Measurements from ENCODE around the gene DHODH. TPM values are rescaled to one million over a fixed set of nuclear protein-coding genes. Genes with fewer than 3 reads are reported as not detected.

Gene DHODH
- total RNA-seq (2021; fragmentation: NEBNext Ultra II Directional; extraction: Animal tissue kit (Norgen Biotek cat#: 25700)) = 10 to 100 TPM in 1 of 6 experiments, 1 to 10 TPM in 5; 6.8 to 10.0 (median 8.8) TPM
- long read RNA-seq, transcript DHODH-201 (9 exons, 2,426 nt) = major isoform, 8 of 13 reads
- long read RNA-seq, partial matches to known transcripts = 3 of 13 reads
- long read RNA-seq, other reads (novel, unspliced or antisense) = 2 of 13 reads

DNA sequence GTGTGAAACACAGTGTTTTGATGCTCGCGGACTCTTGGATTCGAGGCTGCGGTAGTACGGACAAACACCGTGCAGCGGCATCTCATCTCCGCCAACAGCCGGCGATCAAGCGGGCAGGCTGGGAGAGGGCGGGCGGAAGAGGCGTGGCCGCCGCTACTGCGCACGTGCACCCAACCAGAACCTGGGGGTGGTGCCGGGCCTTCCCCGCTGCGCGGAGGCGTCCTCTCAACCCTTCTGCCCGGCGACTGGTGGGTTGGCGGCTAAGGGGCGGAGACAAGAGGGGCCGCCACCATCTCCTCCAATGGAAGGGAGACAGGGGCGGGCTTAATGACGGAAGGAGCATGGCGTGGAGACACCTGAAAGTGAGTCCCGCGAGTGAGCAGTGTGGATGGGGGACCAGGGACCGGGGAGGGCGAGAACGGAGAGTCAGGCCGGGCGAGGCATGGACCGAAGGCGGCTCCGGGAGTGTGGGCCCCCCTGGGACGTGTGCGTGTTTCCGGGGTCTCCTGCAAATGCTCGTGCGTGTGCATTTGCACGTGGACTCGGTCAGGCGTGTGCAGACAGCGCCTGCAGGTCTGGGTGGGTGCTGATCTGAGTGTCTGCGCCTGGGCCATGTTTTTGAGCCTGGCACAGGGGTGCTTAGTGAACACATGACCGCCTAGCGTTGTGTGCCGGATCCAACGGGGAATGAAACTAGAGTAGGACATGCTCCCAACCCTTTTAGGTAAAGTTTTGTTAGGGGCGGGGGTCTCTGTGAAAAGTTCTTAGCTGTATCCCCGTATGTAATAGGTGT, at the start of gene DHODH:
TSS of gene DHODH (plus strand) at position 321 of the 793 bp plus-strand sequence. CDS start at position 342, 21 bp downstream.
- peak within 1 kb of the TSS; percentile 82 for H3K27ac Mint-ChIP-seq
- peaks cover 11% of the 10 kb centered on the region for H3K36me3 Mint-ChIP-seq (ENCODE audit: low read depth)
- TF ChIP-seq, protein P1, sequence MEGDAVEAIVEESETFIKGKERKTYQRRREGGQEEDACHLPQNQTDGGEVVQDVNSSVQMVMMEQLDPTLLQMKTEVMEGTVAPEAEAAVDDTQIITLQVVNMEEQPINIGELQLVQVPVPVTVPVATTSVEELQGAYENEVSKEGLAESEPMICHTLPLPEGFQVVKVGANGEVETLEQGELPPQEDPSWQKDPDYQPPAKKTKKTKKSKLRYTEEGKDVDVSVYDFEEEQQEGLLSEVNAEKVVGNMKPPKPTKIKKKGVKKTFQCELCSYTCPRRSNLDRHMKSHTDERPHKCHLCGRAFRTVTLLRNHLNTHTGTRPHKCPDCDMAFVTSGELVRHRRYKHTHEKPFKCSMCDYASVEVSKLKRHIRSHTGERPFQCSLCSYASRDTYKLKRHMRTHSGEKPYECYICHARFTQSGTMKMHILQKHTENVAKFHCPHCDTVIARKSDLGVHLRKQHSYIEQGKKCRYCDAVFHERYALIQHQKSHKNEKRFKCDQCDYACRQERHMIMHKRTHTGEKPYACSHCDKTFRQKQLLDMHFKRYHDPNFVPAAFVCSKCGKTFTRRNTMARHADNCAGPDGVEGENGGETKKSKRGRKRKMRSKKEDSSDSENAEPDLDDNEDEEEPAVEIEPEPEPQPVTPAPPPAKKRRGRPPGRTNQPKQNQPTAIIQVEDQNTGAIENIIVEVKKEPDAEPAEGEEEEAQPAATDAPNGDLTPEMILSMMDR (IDR thresholded peaks at IDR 0.05) = no peak
- H3K9me3 Mint-ChIP-seq = no peaks in the 10 kb centered on the region
- H3K27me3 Mint-ChIP-seq (ENCODE audit: insufficient read depth) = peaks cover 4% of the 10 kb centered on the region
- peak within 1 kb of the TSS; percentile 96 for H3K4me3 Mint-ChIP-seq
- peaks cover 20% of the 10 kb centered on the region for H3K4me1 Mint-ChIP-seq (ENCODE audit: low read depth)
- DNase-seq = peak; percentile 98

DNA sequence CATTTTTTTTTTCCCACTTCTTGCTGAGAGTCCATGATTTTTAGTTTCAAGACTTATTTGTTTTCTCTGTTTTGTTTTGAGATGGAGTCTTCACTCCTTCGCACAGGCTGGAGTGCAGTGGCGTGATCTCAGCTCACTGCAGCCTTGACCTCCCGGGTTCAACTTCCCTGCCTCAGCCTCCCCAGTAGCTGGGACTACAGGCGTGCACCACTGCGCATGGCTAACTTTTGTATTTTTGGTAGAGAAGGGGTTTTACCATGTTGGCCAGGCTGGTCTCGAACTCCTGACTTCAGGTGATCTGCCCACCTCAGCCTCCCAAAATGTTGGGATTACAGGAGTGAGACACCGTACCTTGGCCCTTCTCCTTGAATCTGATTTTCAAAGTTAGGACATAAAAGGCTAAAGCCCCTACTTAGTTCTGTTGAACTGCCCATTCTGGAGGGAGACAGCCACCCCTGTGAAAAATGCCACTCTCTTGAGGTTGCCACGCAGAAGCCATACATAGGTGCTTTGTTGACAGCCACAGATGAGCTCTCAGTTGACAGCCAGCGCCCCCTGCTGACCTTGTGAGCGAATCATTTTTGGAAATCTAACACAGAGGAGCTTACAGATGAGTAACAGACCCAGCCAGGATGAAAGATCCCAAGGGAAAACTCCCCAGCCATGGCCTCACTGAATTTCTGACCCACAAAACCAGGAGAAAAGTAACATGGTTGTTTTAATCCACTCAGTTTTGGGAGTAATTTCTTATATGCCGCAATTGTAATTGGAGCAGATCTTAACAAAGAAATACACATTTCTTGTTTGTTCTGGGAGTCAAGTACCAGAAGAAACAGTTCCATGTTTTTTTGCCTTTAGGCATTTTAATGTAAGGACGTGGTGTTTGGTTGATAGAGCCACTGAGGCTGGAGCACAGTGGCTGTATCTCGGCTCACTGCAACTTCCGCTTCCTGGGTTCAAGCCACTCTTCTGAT, 47.2 kb upstream of the DHODH start:
- DNase-seq = peak; percentile 75
- Mint-ChIP-seq H3K36me3 (ENCODE audit: low read depth) (no peaks in the 10 kb centered on the region), H3K9me3 (no peaks in the 10 kb centered on the region), H3K27me3 (ENCODE audit: insufficient read depth) (peaks cover 9% of the 10 kb centered on the region), H3K4me1 (ENCODE audit: low read depth) (peaks cover 5% of the 10 kb centered on the region), H3K27ac (no peak overlapping the region), H3K4me3 (no peak overlapping the region)
- TF ChIP-seq, protein P1 (IDR thresholded peaks at IDR 0.05) = peak; percentile 91

DNA sequence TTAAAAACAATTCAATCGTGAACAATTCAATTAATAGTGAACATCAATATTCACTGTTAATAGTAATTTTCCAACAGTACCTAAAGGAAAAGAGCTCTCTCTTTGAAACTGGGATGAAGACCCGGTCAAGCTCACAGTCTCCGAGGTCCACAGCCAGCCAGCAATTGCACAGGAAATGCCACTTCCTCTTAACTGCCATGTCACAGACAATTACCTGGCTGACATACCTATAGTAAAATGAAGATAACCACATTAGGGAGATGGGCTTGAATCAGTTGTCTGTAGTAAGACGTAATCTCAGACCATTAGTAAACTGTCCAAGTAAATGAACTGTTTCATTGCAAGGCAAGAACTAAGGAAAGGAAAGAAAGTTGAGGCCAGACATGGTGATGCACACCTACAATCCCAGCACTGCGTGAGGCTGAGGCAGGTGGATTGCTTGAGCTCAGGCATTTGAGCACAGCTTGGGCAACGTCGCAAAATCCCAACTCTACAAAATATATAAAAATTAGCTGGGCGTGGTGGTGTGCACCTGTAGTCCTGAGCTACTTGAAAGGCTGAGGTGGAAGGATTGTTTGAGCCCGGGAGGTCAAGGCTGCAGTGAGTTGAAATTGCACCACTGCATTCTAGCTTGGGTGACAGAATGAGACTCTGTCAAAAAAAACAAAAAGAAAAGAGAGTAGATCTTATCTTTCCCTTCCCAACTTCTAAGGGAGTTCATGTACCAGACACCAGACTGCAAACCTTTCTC, 45.2 kb upstream of the DHODH start:
- Mint-ChIP-seq H3K36me3 (ENCODE audit: low read depth) (no peaks in the 10 kb centered on the region), H3K27ac (no peak overlapping the region), H3K27me3 (ENCODE audit: insufficient read depth) (peaks cover 11% of the 10 kb centered on the region), H3K4me1 (ENCODE audit: low read depth) (peaks cover 5% of the 10 kb centered on the region), H3K4me3 (no peak overlapping the region), H3K9me3 (no peaks in the 10 kb centered on the region)
- TF ChIP-seq, protein P1 (IDR thresholded peaks at IDR 0.05) = no peak
- no peak for DNase-seq

DNA sequence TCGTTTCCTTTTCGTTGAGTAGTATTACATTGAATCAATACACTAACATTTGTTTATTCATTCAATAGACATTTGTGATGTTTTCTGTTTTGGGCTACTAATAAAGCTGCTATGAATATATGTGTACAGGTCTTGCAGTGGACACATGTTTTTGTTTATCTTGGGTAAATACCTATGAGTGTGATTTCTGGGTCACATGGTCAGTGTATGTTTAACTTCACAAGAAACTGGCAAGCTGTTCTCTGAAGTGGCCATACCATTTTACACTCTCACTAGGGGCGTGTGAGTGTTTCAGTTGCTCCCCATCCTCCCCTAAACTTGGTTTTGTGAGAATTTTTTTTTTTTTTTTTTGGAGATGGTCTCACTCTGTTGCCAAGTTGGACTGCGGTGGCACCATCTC, 43.3 kb upstream of the DHODH start:
- peaks cover 18% of the 10 kb centered on the region for H3K27me3 Mint-ChIP-seq (ENCODE audit: insufficient read depth)
- TF ChIP-seq, protein P1 (IDR thresholded peaks at IDR 0.05) = no peak
- peaks cover 5% of the 10 kb centered on the region for H3K4me1 Mint-ChIP-seq (ENCODE audit: low read depth)
- no peak overlapping the region for H3K4me3 Mint-ChIP-seq
- H3K9me3 Mint-ChIP-seq = no peaks in the 10 kb centered on the region
- DNase-seq = no peak
- H3K27ac Mint-ChIP-seq = no peak overlapping the region
- no peaks in the 10 kb centered on the region for H3K36me3 Mint-ChIP-seq (ENCODE audit: low read depth)

DNA sequence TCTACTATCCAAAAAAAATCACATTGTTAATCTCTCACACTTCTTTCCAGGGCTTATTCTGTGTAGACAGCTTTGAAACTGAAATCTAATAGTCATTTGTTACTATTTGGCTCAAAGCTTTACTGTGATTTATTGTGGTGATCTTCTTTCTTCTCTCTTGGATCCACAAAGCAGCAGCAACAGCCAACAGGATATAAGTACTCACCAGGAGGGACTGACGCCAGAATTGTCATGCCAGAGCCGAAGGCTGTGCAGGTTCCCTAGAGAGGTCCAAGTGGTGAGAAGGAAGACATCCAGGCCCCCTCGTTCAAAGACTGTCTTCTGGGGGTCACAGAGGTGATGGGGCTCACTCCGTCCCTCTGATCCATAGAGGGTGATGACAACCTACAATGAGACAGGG, 41.6 kb upstream of the DHODH start:
- H3K36me3 Mint-ChIP-seq (ENCODE audit: low read depth) = no peaks in the 10 kb centered on the region
- no peak overlapping the region for H3K4me3 Mint-ChIP-seq
- peaks cover 26% of the 10 kb centered on the region for H3K27me3 Mint-ChIP-seq (ENCODE audit: insufficient read depth)
- TF ChIP-seq, protein P1 (IDR thresholded peaks at IDR 0.05) = no peak
- no peaks in the 10 kb centered on the region for H3K4me1 Mint-ChIP-seq (ENCODE audit: low read depth)
- H3K27ac Mint-ChIP-seq = no peak overlapping the region
- H3K9me3 Mint-ChIP-seq = no peaks in the 10 kb centered on the region
- no peak for DNase-seq

Data from HFFc6 (cell line).